Measurements from ENCODE around the gene TRMT2A. TPM values are rescaled to one million over a fixed set of nuclear protein-coding genes. Genes with fewer than 3 reads are reported as not detected.

TRMT2A gene
- total RNA-seq, 2 experiments from 2014 or later, result 79.3 to 84.2 TPM

- H3K27me3 Mint-ChIP-seq, result no peaks in the 10 kb centered on the region
- peak overlapping the region; percentile 74 for H3K27ac Mint-ChIP-seq
- Histone ChIP-seq H3K4me3 (ENCODE audit: low read length) (peak overlapping the region; percentile 76), H3K9me3 (ENCODE audit: control insufficient read depth in 1 of 2, insufficient read depth in 1 of 2, low read length in 2 of 2) (no peaks in the 10 kb centered on the region), H3K27me3 (ENCODE audit: control insufficient read depth in 1 of 2, insufficient read depth in 2 of 2, low read length in 2 of 2) (no peaks in the 10 kb centered on the region), H3K27ac (ENCODE audit: low read depth in 1 of 2, low read length in 2 of 2) (peak overlapping the region; percentile 52 to 53), H3K36me3 (ENCODE audit: insufficient read depth, low read length) (peaks cover 4% of the 10 kb centered on the region), H3K4me1 (ENCODE audit: insufficient read depth, low read length) (peaks cover 48% of the 10 kb centered on the region)
- H3K9me3 Mint-ChIP-seq, result no peaks in the 10 kb centered on the region
- CTCF ChIA-PET, result no interaction called here
- POLR2A ChIA-PET, result interaction anchor here (1.5 kb wide), 1 partner anchor 20 kb away, joined by 6 read pairs; no protein-coding TSS in a partner anchor
- peak overlapping the region; percentile 84 for H3K4me3 Mint-ChIP-seq
- intact Hi-C loops (cut with DNase I, micrococcal nuclease), result loop anchor here (1.0 to 2.0 kb wide), 4 partner anchors 37 to 64 kb away; partner anchors contain the start of genes ARVCF (in 1 of the 2), TANGO2 (in 1 of the 2) and TRMT2A (in 1 of the 2)
- DNase-seq (peak; percentile 32 to 88 (median 66)), ATAC-seq (ENCODE audit: poor library complexity) (peak; percentile 77)
- H3K36me3 Mint-ChIP-seq (ENCODE audit: low read depth), result peaks cover 2% of the 10 kb centered on the region
- H3K4me1 Mint-ChIP-seq (ENCODE audit: low read depth), result peaks cover 44% of the 10 kb centered on the region
- no peak for TF ChIP-seq CTCF (IDR thresholded peaks at IDR 0.05)
Measured at GRCh38 chr22:20080445-20080775, 36.6 kb downstream of the TRMT2A start.

GRCh38 chr22:20079745-20080444, 37.1 kb downstream of the TRMT2A start, which contains the start of gene DGCR8:
Gene DGCR8 (plus strand): TSS chr22:20080241. CDS start chr22:20085964, 5,723 bp downstream.
- Histone ChIP-seq H3K9me3 (ENCODE audit: control insufficient read depth in 1 of 2, insufficient read depth in 1 of 2, low read length in 2 of 2) (no peaks in the 10 kb centered on the region), H3K36me3 (ENCODE audit: insufficient read depth, low read length) (peaks cover 3% of the 10 kb centered on the region), H3K4me3 (ENCODE audit: low read length) (peak within 1 kb of the TSS; percentile 76), H3K27ac (ENCODE audit: low read depth in 1 of 2, low read length in 2 of 2) (peak within 1 kb of the TSS; percentile 52 to 53), H3K4me1 (ENCODE audit: insufficient read depth, low read length) (peaks cover 45% of the 10 kb centered on the region), H3K27me3 (ENCODE audit: control insufficient read depth in 1 of 2, insufficient read depth in 2 of 2, low read length in 2 of 2) (no peaks in the 10 kb centered on the region)
- H3K27me3 Mint-ChIP-seq, result no peaks in the 10 kb centered on the region
- peak within 1 kb of the TSS; percentile 99 for H3K4me3 Mint-ChIP-seq
- intact Hi-C loops (cut with DNase I, micrococcal nuclease), result loop anchor here (1.0 to 5.0 kb wide), 5 partner anchors 37 to 93 kb away; partner anchors contain the start of genes ARVCF (in 1 of the 2), TANGO2 (in 1 of the 2) and TRMT2A (in 1 of the 2)
- peaks cover 44% of the 10 kb centered on the region for H3K4me1 Mint-ChIP-seq (ENCODE audit: low read depth)
- CTCF ChIA-PET, result no interaction called here
- POLR2A ChIA-PET, result interaction anchor here (1.5 to 1.8 kb wide), 2 partner anchors 21 to 38 kb away, joined by 6 to 10 read pairs; partner anchors contain the start of gene TRMT2A
- H3K36me3 Mint-ChIP-seq (ENCODE audit: low read depth), result no peaks in the 10 kb centered on the region
- peak within 1 kb of the TSS; percentile 90 for H3K27ac Mint-ChIP-seq
- ATAC-seq (ENCODE audit: poor library complexity) (peak; percentile 89), DNase-seq (peak; percentile 24 to 92 (median 62))
- TF ChIP-seq CTCF (IDR thresholded peaks at IDR 0.05), result no peak
- H3K9me3 Mint-ChIP-seq, result no peaks in the 10 kb centered on the region

- peaks cover 20% of the 10 kb centered on the region for H3K4me1 ChIP-seq (ENCODE audit: insufficient read depth, low read length)
- Mint-ChIP-seq H3K4me3 (peak overlapping the region; percentile 78), H3K27me3 (no peaks in the 10 kb centered on the region), H3K27ac (no peak overlapping the region), H3K9me3 (no peaks in the 10 kb centered on the region), H3K4me1 (ENCODE audit: low read depth) (peaks cover 17% of the 10 kb centered on the region), H3K36me3 (ENCODE audit: low read depth) (no peaks in the 10 kb centered on the region)
- ChIA-PET CTCF (no interaction called here), POLR2A (no interaction called here)
- TF ChIP-seq CTCF (IDR thresholded peaks at IDR 0.05), result no peak
- H3K9me3 ChIP-seq (ENCODE audit: control insufficient read depth in 1 of 2, insufficient read depth in 1 of 2, low read length in 2 of 2), result no peaks in the 10 kb centered on the region
- no peak overlapping the region for H3K4me3 ChIP-seq (ENCODE audit: low read length)
- ATAC-seq (ENCODE audit: poor library complexity) (no peak), DNase-seq (no peak)
- H3K36me3 ChIP-seq (ENCODE audit: insufficient read depth, low read length), result no peaks in the 10 kb centered on the region
- no peaks in the 10 kb centered on the region for H3K27me3 ChIP-seq (ENCODE audit: control insufficient read depth in 1 of 2, insufficient read depth in 2 of 2, low read length in 2 of 2)
- intact Hi-C loops (cut with DNase I, micrococcal nuclease), result loop anchor here in 1 of 2 experiments (5.0 kb wide), 1 partner anchor 89 kb away; no protein-coding TSS in a partner anchor
- H3K27ac ChIP-seq (ENCODE audit: low read depth in 1 of 2, low read length in 2 of 2), result no peak overlapping the region
Measured at GRCh38 chr22:20076627-20077172, 40.3 kb downstream of the TRMT2A start.

All from CD4-positive, alpha-beta T cell (primary cell).